Smooth muscle cell (in vitro differentiated cells): ENCODE results near the gene RNF151. TPM values are rescaled to one million over a fixed set of nuclear protein-coding genes. Genes with fewer than 3 reads are reported as not detected.

Experiments
- DNase-seq: peaks from one replicate; lab custom pipeline; 2025; ENCODE audit not compliant: unreplicated experiment; lab: John Stamatoyannopoulos, UW
- H2AFZ ChIP-seq: fragments of 200-600 bp; sonication (generic); 2 replicates; pipeline ENCODE4 v1.6.0; 2016; ENCODE audit warnings: antibody characterized with exemption, low read depth, mild to moderate bottlenecking
- H3F3A ChIP-seq: fragments of 200-600 bp; sonication (generic); 2 replicates; pipeline ENCODE4 v1.6.0; 2017; ENCODE audit warnings: antibody characterized with exemption, low read depth
- H3K27ac ChIP-seq: fragments of 200-600 bp; sonication (generic); 2 replicates; pipeline ENCODE4 v1.5.1; 2016; ENCODE audit warnings: low read depth, mild to moderate bottlenecking
- H3K27me3 ChIP-seq: fragments of 200-600 bp; sonication (generic); 2 replicates; pipeline ENCODE4 v1.6.1; 2016; ENCODE audit warnings: low read depth, mild to moderate bottlenecking
- H3K36me3 ChIP-seq: fragments of 200-600 bp; sonication (generic); 2 replicates; pipeline ENCODE4 v1.5.1; 2016; ENCODE audit warnings: low read depth
- H3K4me1 ChIP-seq: fragments of 200-600 bp; sonication (generic); 2 replicates; pipeline ENCODE4 v1.5.1; 2016; ENCODE audit warnings: low read depth
- H3K4me2 ChIP-seq: fragments of 200-600 bp; sonication (generic); 2 replicates; pipeline ENCODE4 v1.6.0; 2016; ENCODE audit warnings: mild to moderate bottlenecking
- H3K4me3 ChIP-seq: fragments of 200-600 bp; sonication (generic); 2 replicates; pipeline ENCODE4 v1.5.1; 2016; ENCODE audit warnings: mild to moderate bottlenecking
- H3K79me2 ChIP-seq: fragments of 200-600 bp; sonication (generic); 2 replicates; pipeline ENCODE4 v1.6.0; 2016; ENCODE audit warnings: low read depth, mild to moderate bottlenecking
- H3K9ac ChIP-seq: fragments of 200-600 bp; sonication (generic); 2 replicates; pipeline ENCODE4 v1.6.0; 2016; ENCODE audit warnings: low read depth
- H3K9me3 ChIP-seq: fragments of 200-600 bp; sonication (generic); replicated peaks from 2 replicates; pipeline ENCODE4 v1.5.1; 2016; ENCODE audit warnings: low read depth
- H4K20me1 ChIP-seq: fragments of 200-600 bp; sonication (generic); 2 replicates; pipeline ENCODE4 v1.6.0; 2016; ENCODE audit warnings: low read depth
- CTCF ChIP-seq: fragments of 200-600 bp; sonication (generic); IDR thresholded peaks from 2 replicates; pipeline ENCODE4 v1.5.1; 2017; ENCODE audit warnings: borderline replicate concordance, mild to moderate bottlenecking, antibody characterized with exemption; ENCODE audit not compliant: insufficient read depth, poor library complexity, severe bottlenecking
- WGBS: methylation state at CpG from one replicate; pipeline ENCODE4 v1.1.7; 2016; ENCODE audit warnings: low lambda C conversion rate; 5-methylcytosine and 5-hydroxymethylcytosine counted together
- polyA plus RNA-seq: library from polyadenylated mRNA; unstranded; fragments of >200 nt; fragmentation: Nextera tagmentation; extraction: Ambion mirVana; gene quantifications from 2 replicates; pipeline ENCODE4 v1.2.1, GENCODE V29; 2016
- total RNA-seq: library from RNA; depleted of rRNA; stranded (reverse); fragments of >200 nt; gene quantifications from 2 replicates; pipeline ENCODE4 v1.2.3, GENCODE V29; 2014

The RNF151 gene
- total and polyA plus RNA-seq, 2 experiments from 2014 or later, result not detected

GRCh38 chr16:1971796-1972489 lies 5.3 kb downstream of the RNF151 start, which contains the start of gene TBL3:
TSS of gene TBL3 (plus strand) at chr16:1972053. CDS start at chr16:1972165, 112 bp downstream.
- Histone ChIP-seq H3K79me2 (peaks cover 18% of the 10 kb centered on the region), H3K4me1 (peaks cover 5% of the 10 kb centered on the region), H3F3A (no peaks in the 10 kb centered on the region), H2AFZ (peak within 1 kb of the TSS; percentile 40), H3K27me3 (no peaks in the 10 kb centered on the region), H4K20me1 (no peaks in the 10 kb centered on the region), H3K9me3 (no peaks in the 10 kb centered on the region), H3K27ac (peak within 1 kb of the TSS; percentile 77), H3K4me2 (peak within 1 kb of the TSS; percentile 85), H3K4me3 (peak within 1 kb of the TSS; percentile 79), H3K36me3 (no peaks in the 10 kb centered on the region), H3K9ac (peak within 1 kb of the TSS; percentile 86)
- TF ChIP-seq CTCF, result no peak
- WGBS, result under 1% methylated on average over 68 of the region's 78 CpGs
- DNase-seq, result peak; percentile 81

- WGBS, result 9% methylated on average over 22 of the region's 22 CpGs
- no peak overlapping the region for H2AFZ ChIP-seq
- DNase-seq, result no peak
- H3K27me3 ChIP-seq, result no peaks in the 10 kb centered on the region
- H3K27ac ChIP-seq, result peak overlapping the region; percentile 77
- peaks cover 18% of the 10 kb centered on the region for H3K79me2 ChIP-seq
- H3K36me3 ChIP-seq, result no peaks in the 10 kb centered on the region
- no peak for TF ChIP-seq CTCF
- no peaks in the 10 kb centered on the region for H4K20me1 ChIP-seq
- peak overlapping the region; percentile 79 for H3K4me3 ChIP-seq
- H3K4me2 ChIP-seq, result peak overlapping the region; percentile 85
- peak overlapping the region; percentile 86 for H3K9ac ChIP-seq
- H3F3A ChIP-seq, result no peaks in the 10 kb centered on the region
- H3K4me1 ChIP-seq, result peaks cover 5% of the 10 kb centered on the region
- H3K9me3 ChIP-seq, result no peaks in the 10 kb centered on the region
These were observed 5.8 kb downstream of the RNF151 start for GRCh38 chr16:1972490-1972877.

- DNase-seq, result no peak
- Histone ChIP-seq H3K9ac (no peak overlapping the region), H3K27me3 (peaks cover 11% of the 10 kb centered on the region), H3K4me1 (peaks cover 5% of the 10 kb centered on the region), H3K27ac (no peak overlapping the region), H3K9me3 (no peaks in the 10 kb centered on the region), H3K79me2 (peaks cover 18% of the 10 kb centered on the region), H3F3A (no peaks in the 10 kb centered on the region), H3K36me3 (no peaks in the 10 kb centered on the region), H2AFZ (no peak overlapping the region), H4K20me1 (no peaks in the 10 kb centered on the region), H3K4me2 (peak overlapping the region; percentile 85), H3K4me3 (no peak overlapping the region)
- 98% methylated on average over 16 of the region's 16 CpGs for WGBS
- no peak for TF ChIP-seq CTCF
These were observed 7.0 kb downstream of the RNF151 start for GRCh38 chr16:1973461-1974156.
